ENCODE measurements around the gene OBSCN. TPM values are rescaled to one million over a fixed set of nuclear protein-coding genes. Genes with fewer than 3 reads are reported as not detected.
A peak's percentile ranks its signal among the peaks of the same experiment; 100 is the strongest.

OBSCN gene
- total RNA-seq, 2 donors from 2014 or later, result 194 to 201 TPM

- ATAC-seq (no peak), DNase-seq (no peak)
- intact Hi-C loops (cut with DNase I), result loop anchor here in 1 of 2 donors (5.0 kb wide), 1 partner anchor 42 kb away; the partner anchor contains the start of gene IBA57
Measured at GRCh38 chr1:228209657-228210056, 1.8 kb downstream of the OBSCN start.

GRCh38 chr1:228210076-228210651, 2.3 kb downstream of the OBSCN start:
- intact Hi-C loops (cut with DNase I), result no loop called here
- peak; percentile 33 to 47 for ATAC-seq
- peak; percentile 53 for DNase-seq

- no peak for ATAC-seq
- no peak for DNase-seq
- intact Hi-C loops (cut with DNase I), result no loop called here
Measured at GRCh38 chr1:228210712-228211530, 3.1 kb downstream of the OBSCN start.

GRCh38 chr1:228211531-228212414, 3.9 kb downstream of the OBSCN start:
- no peak for DNase-seq
- intact Hi-C loops (cut with DNase I), result no loop called here
- ATAC-seq, result no peak

- ATAC-seq (no peak), DNase-seq (no peak)
- intact Hi-C loops (cut with DNase I), result no loop called here
Measured at GRCh38 chr1:228212415-228212965, 4.6 kb downstream of the OBSCN start.

- DNase-seq, result peak; percentile 88
- ATAC-seq, result peak; percentile 76 to 81
- intact Hi-C loops (cut with DNase I), result no loop called here
Measured at GRCh38 chr1:228212966-228213844, 5.4 kb downstream of the OBSCN start.

GRCh38 chr1:228213917-228214808, 6.3 kb downstream of the OBSCN start:
- intact Hi-C loops (cut with DNase I), result no loop called here
- no peak for DNase-seq
- no peak for ATAC-seq

GRCh38 chr1:228214921-228215662, 7.2 kb downstream of the OBSCN start:
- DNase-seq, result no peak
- intact Hi-C loops (cut with DNase I), result no loop called here

GRCh38 chr1:228215663-228216116, 7.8 kb downstream of the OBSCN start:
- ATAC-seq, result no peak
- DNase-seq, result no peak
- intact Hi-C loops (cut with DNase I), result no loop called here

More at GRCh38 chr1:228214921-228215662, 7.2 kb downstream of the OBSCN start:
- ATAC-seq, result no peak

GRCh38 chr1:228216371-228217320, 8.8 kb downstream of the OBSCN start:
- ATAC-seq (peak; percentile 4 to 6), DNase-seq (peak; percentile 58)
- intact Hi-C loops (cut with DNase I), result no loop called here

- ATAC-seq, result no peak
- DNase-seq, result no peak
- intact Hi-C loops (cut with DNase I), result no loop called here
Measured at GRCh38 chr1:228217551-228218344, 9.9 kb downstream of the OBSCN start.

- ATAC-seq (no peak), DNase-seq (no peak)
- intact Hi-C loops (cut with DNase I), result no loop called here
Measured at GRCh38 chr1:228218513-228219244, 10.8 kb downstream of the OBSCN start.

GRCh38 chr1:228219245-228219961, 11.6 kb downstream of the OBSCN start:
- intact Hi-C loops (cut with DNase I), result no loop called here
- ATAC-seq (no peak), DNase-seq (no peak)
